ENCODE measurements around the gene BOD1L1.
"Not testable (repeated sequence)": the region's sequence is repeated elsewhere in the genome, so short reads cannot be mapped to it uniquely, and the experiment has no call there.

BOD1L1 gene

GRCh38 chr4:13561673-13562072 lies 65.9 kb downstream of the BOD1L1 start:
- no peak for TF ChIP-seq CTCF (IDR thresholded peaks at IDR 0.05; ENCODE audit: insufficient read depth, missing control alignments)
- FAIRE-seq (no peak), DNase-seq (ENCODE audit: insufficient read length, low spot score) (no peak)

GRCh38 chr4:13560111-13560510 lies 67.4 kb downstream of the BOD1L1 start:
- not testable (repeated sequence) for DNase-seq (ENCODE audit: insufficient read length, low spot score); FAIRE-seq

GRCh38 chr4:13559413-13559812 lies 68.1 kb downstream of the BOD1L1 start:
- FAIRE-seq (no peak), DNase-seq (ENCODE audit: insufficient read length, low spot score) (no peak)
- no peak for TF ChIP-seq CTCF (IDR thresholded peaks at IDR 0.05; ENCODE audit: insufficient read depth, missing control alignments)

- TF ChIP-seq CTCF (IDR thresholded peaks at IDR 0.05; ENCODE audit: insufficient read depth, missing control alignments) = no peak
- no peak for DNase-seq (ENCODE audit: insufficient read length, low spot score)
- FAIRE-seq = no peak
Measured at GRCh38 chr4:13558881-13559280, 68.6 kb downstream of the BOD1L1 start.

- TF ChIP-seq CTCF (IDR thresholded peaks at IDR 0.05; ENCODE audit: insufficient read depth, missing control alignments) = no peak
- DNase-seq (ENCODE audit: insufficient read length, low spot score) (no peak), FAIRE-seq (no peak)
Measured at GRCh38 chr4:13555325-13555724, 72.2 kb downstream of the BOD1L1 start.

- FAIRE-seq (no peak), DNase-seq (ENCODE audit: insufficient read length, low spot score) (no peak)
- TF ChIP-seq CTCF (IDR thresholded peaks at IDR 0.05; ENCODE audit: insufficient read depth, missing control alignments) = no peak
Measured at GRCh38 chr4:13553081-13553480, 74.4 kb downstream of the BOD1L1 start.

- DNase-seq (ENCODE audit: insufficient read length, low spot score) (no peak), FAIRE-seq (no peak)
Measured at GRCh38 chr4:13548984-13549546, 78.5 kb downstream of the BOD1L1 start.

More at GRCh38 chr4:13548984-13549546, 78.5 kb downstream of the BOD1L1 start:
- TF ChIP-seq CTCF (IDR thresholded peaks at IDR 0.05; ENCODE audit: insufficient read depth, missing control alignments) = peak; percentile 86

Data from D721Med (cell line).